ENCODE measurements around the gene L2HGDH. TPM values are rescaled to one million over a fixed set of nuclear protein-coding genes. Genes with fewer than 3 reads are reported as not detected.

The L2HGDH gene
- polyA plus RNA-seq, 4 donors, result 3.7 to 11.0 (median 9.7) TPM

DNA sequence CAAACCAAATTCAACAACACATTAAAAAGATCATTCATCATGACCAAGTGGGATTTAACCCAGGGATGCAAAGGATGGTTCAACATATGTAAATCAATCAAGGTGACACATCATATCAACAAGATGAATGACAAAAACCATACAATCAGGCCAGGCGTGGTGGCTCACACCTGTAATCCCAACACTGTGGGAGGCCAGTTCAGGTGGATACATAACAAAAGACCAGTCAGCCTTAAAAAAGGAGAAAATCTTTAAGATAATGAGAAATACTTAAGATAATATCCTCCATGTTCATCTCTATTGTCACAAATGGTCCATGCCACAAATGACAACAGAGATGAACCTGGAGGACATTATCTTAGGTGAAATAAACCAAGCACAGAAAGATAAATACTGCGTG lies 12.4 kb downstream of the L2HGDH start:
- no peak for DNase-seq (ENCODE audit: low read depth in 4 of 4, low spot score in 3 of 4)

GRCh38 chr14:50290306-50290705 lies 21.7 kb downstream of the L2HGDH start:
- DNase-seq (ENCODE audit: low read depth in 4 of 4, low spot score in 3 of 4), result no peak

- no peak for DNase-seq (ENCODE audit: low read depth in 4 of 4, low spot score in 3 of 4)
Measured at GRCh38 chr14:50288146-50288545, 23.9 kb downstream of the L2HGDH start.

GRCh38 chr14:50285861-50286260 lies 26.2 kb downstream of the L2HGDH start:
- DNase-seq (ENCODE audit: low read depth in 4 of 4, low spot score in 3 of 4), result no peak

GRCh38 chr14:50272498-50272897 lies 39.5 kb downstream of the L2HGDH start:
- DNase-seq (ENCODE audit: low read depth in 4 of 4, low spot score in 3 of 4), result no peak

GRCh38 chr14:50270932-50271331 lies 41.1 kb downstream of the L2HGDH start:
- DNase-seq (ENCODE audit: low read depth in 4 of 4, low spot score in 3 of 4), result no peak

- no peak for DNase-seq (ENCODE audit: low read depth in 4 of 4, low spot score in 3 of 4)
Measured at GRCh38 chr14:50265029-50265428, 47.0 kb downstream of the L2HGDH start.

- no peak for DNase-seq (ENCODE audit: low read depth in 4 of 4, low spot score in 3 of 4)
Measured at GRCh38 chr14:50263321-50263720, 48.7 kb downstream of the L2HGDH start.

DNA sequence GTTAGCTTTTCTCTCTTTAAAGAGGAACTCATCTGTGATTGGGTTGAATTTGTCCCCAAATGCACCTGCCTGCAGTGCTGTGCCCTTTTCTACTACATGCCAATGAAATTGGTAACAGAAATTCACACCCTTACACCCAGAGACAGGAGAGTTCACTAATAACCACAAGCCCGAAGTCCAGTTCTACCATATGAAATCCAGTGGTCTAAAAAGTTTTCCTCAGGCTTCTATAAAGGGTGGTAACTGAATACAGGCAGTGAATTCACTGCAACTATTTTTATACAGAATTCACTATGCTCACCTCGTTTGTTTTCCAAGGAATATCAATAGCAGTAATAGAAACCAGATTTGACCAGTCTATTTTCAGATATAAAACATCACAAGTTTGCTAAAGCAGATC lies 49.2 kb downstream of the L2HGDH start:
- no peak for DNase-seq (ENCODE audit: low read depth in 4 of 4, low spot score in 3 of 4)

DNA sequence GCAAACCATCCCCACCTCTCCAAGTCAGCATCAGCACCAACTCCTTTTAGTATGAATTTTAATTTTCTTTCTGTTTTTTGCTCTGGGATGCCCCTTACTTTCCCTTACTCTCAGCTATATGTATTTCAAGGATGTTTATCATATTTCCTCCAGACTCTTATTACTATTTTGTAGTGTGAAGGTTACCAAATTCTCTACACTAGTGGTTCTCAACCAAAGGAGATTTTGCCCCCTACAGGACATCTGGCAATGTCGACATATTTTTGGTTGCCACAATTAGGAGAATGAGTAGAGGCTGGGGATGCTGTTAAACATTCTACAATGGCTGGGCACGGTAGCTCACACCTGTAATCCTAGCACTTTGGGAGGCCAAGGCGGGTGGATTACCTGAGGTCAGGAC lies 51.5 kb downstream of the L2HGDH start:
- peak in 1 of 4 donors; percentile 3 for DNase-seq (ENCODE audit: low read depth in 4 of 4, low spot score in 3 of 4)

DNA sequence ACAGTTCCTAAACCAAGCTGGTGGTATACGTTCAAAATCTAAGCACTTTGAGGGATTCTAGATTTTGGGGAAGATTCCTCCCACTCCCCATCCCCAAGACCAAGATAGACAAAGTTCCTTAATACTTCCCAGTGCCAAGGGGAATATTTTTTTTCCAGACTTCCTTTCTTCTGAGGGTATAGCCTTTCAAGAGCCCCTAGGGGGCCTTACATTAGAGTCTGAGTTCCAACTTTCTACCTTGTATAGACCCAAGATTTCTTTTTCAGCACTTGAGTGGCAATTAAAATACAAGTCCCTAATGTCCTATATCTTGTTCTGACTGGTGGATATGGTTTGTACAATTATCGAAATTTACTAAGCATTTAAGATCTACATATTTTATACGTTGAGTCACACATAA lies 52.0 kb downstream of the L2HGDH start:
- no peak for DNase-seq (ENCODE audit: low read depth in 4 of 4, low spot score in 3 of 4)

- no peak for DNase-seq (ENCODE audit: low read depth in 4 of 4, low spot score in 3 of 4)
Measured at GRCh38 chr14:50257732-50258131, 54.3 kb downstream of the L2HGDH start.

GRCh38 chr14:50254248-50254647 lies 57.8 kb downstream of the L2HGDH start:
- no peak for DNase-seq (ENCODE audit: low read depth in 4 of 4, low spot score in 3 of 4)

DNA sequence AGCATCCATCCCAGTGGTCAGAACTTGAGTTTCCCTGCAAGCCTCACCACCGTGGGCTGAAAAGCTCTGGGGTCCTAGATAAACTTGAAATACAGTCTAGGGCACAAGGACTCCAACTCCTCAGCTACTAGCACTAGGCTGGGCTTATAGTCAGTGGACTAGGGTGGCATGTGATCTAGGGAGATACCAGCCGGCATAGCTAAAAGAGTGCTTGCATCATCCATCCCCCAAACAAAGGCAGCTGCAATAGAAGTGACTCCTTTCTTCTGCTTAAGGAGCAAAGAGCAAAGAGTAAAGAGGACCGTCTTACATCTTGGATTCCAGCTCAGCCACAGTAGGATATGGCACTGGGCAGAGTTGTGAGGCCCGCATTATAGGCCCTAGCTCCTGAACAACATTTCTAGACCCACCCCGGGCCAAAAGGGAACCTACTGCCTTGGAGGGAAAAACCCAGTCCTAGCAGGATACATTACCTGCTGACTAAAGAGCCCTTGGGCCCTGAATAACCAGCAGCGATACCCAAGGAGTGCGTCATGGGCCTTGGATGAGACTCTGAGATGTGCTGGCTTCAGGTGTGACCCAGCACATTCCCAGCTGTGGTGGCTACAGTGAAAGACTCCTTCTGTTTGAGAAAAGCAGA lies 62.8 kb downstream of the L2HGDH start:
- DNase-seq (ENCODE audit: low read depth in 4 of 4, low spot score in 3 of 4), result no peak

- DNase-seq (ENCODE audit: low read depth in 4 of 4, low spot score in 3 of 4), result no peak
Measured at GRCh38 chr14:50247245-50247644, 64.8 kb downstream of the L2HGDH start.

- DNase-seq (ENCODE audit: low read depth in 4 of 4, low spot score in 3 of 4), result no peak
Measured at GRCh38 chr14:50242566-50243310, 69.3 kb downstream of the L2HGDH start.

DNA sequence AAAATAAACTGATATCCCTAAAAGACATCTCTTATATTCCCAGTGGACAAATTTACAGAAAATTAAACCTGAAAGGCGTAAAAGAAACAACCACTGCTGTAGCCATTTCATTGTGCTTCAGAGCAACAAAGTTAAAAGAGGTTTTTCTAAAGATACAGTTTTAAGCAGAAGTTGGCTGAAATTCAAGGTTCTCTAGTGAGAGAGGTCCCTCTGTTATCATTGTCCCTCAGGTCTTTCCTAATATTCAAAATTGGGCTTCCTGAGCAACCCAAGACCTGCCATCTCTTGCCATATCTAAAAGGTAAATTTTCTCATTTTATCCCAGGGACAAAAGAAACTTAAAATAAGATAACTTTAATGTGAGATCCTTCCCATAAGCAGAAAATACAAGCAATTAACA lies 69.9 kb downstream of the L2HGDH start:
- no peak for DNase-seq (ENCODE audit: low read depth in 4 of 4, low spot score in 3 of 4)

- no peak for DNase-seq (ENCODE audit: low read depth in 4 of 4, low spot score in 3 of 4)
Measured at GRCh38 chr14:50237427-50237826, 74.6 kb downstream of the L2HGDH start.

GRCh38 chr14:50233951-50234250 lies 78.1 kb downstream of the L2HGDH start:
- DNase-seq (ENCODE audit: low read depth in 4 of 4, low spot score in 3 of 4), result no peak

GRCh38 chr14:50233166-50233950 lies 78.7 kb downstream of the L2HGDH start:
- DNase-seq (ENCODE audit: low read depth in 4 of 4, low spot score in 3 of 4), result no peak

DNA sequence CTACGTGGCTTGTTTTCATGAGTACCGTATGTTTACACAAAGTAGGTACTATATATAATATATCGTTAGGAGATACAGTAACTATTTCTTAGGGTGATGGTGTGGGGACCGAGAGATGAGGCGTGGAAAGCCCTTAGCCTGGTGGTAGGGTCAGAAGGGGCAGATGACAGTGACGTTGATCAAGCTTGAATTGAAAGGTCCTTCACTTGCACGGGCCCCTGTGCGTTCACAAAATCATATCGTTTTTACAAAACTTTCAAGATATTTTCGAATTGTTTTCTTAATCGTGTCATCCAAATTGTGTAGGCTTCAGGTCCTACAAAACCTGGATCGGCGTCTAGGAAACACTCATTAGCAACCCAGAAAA lies 79.8 kb downstream of the L2HGDH start:
- no peak for DNase-seq (ENCODE audit: low read depth in 4 of 4, low spot score in 3 of 4)
